Skeletal muscle tissue (tissue), 4 donors: ENCODE measurements around the gene DRG1. TPM values are rescaled to one million over a fixed set of nuclear protein-coding genes. Genes with fewer than 3 reads are reported as not detected.
A peak's percentile ranks its signal among the peaks of the same experiment; 100 is the strongest.
"Not testable (repeated sequence)": the region's sequence is repeated elsewhere in the genome, so short reads cannot be mapped to it uniquely, and the experiment has no call there.

Experiments
- H3K27ac ChIP-seq: one replicate; pipeline ENCODE4 v1.7.0; 2013; ENCODE audit warnings: mild to moderate bottlenecking, low read depth, low read length, inconsistent platforms
- H3K27me3 ChIP-seq, 3 donors: one replicate each; pipeline ENCODE4 v1.7.0; 2013; ENCODE audit warnings: low read length in 3 of 3; ENCODE audit not compliant: control insufficient read depth in 3 of 3, insufficient read depth in 3 of 3
- H3K36me3 ChIP-seq, 3 donors: one replicate each; pipeline ENCODE4 v1.7.0; 2013; ENCODE audit warnings: low read length in 3 of 3; ENCODE audit not compliant: control insufficient read depth in 3 of 3, insufficient read depth in 3 of 3
- H3K4me1 ChIP-seq, 3 donors: one replicate each; pipeline ENCODE4 v1.7.0; 2013; ENCODE audit warnings: low read length in 3 of 3, mild to moderate bottlenecking in 3 of 3; ENCODE audit not compliant: control insufficient read depth in 3 of 3, insufficient read depth in 3 of 3
- H3K4me3 ChIP-seq, 3 donors: one replicate each; pipeline ENCODE4 v1.7.0; 2013; ENCODE audit warnings: low read length in 3 of 3
- H3K9ac ChIP-seq, 3 donors: one replicate each; pipeline ENCODE4 v1.7.0; 2013; ENCODE audit warnings: low read length in 3 of 3, mild to moderate bottlenecking in 3 of 3, moderate library complexity in 2 of 3, low read depth in 1 of 3
- H3K9me3 ChIP-seq, 3 donors: one replicate each; pipeline ENCODE4 v1.7.0; 2013; ENCODE audit warnings: low read length in 3 of 3; ENCODE audit not compliant: control insufficient read depth in 3 of 3
- total RNA-seq: library from RNA; depleted of rRNA; stranded (reverse); fragments of >200 nt; gene quantifications from one replicate; pipeline ENCODE4 v1.2.3, GENCODE V29; 2014
- donor health status: Osteomylitis.

Gene DRG1
- total RNA-seq, 1 donor from 2014 or later: 98.1 TPM

DNA sequence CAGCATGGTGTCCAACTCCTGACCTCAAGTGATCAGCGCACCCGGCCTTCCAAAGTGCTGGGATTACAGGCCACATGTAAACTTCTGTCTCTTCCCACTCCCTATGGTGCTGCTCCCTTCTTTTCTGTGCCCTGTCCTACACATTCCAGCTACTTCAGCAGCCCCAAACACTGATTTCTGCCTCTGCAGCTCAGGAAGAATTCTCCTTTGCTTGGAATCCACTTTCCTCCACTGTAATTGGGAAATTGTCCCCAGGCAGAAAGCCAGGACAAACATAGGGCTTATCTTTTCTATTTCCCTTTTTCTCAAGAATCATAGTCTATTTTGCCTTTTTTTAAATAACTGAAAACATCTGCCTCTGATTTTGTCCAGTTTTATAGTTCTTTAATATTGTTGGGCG is 21.3 kb upstream of the DRG1 start:
- no peak overlapping the region for H3K27ac ChIP-seq
- H3K4me1 ChIP-seq: no peaks in the 10 kb centered on the region
- H3K9me3 ChIP-seq: no peaks in the 10 kb centered on the region
- no peaks in the 10 kb centered on the region for H3K27me3 ChIP-seq
- H3K4me3 ChIP-seq: no peak overlapping the region
- H3K36me3 ChIP-seq: no peaks in the 10 kb centered on the region
- H3K9ac ChIP-seq: no peak overlapping the region

DNA sequence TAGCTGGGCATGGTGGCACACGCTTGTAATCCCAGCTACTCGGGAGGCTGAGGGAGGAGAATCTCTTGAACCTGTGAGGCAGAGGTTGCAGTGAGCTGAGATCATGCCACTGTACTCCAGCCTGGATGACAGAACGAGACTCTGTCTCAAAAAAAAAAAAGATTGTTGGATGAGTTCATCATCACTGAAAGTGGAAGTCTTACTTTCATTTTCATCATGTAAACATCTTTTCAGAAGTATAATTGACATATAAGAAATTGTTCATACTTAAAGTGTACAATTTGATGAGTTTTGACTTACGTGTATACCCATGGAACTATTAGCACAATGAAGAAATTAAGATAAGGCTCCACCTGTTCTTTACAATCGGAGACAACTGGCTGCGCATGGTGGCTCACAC is 20.8 kb upstream of the DRG1 start:
- not testable (repeated sequence) for H3K9me3 ChIP-seq, H3K4me3 ChIP-seq, H3K27me3 ChIP-seq, H3K4me1 ChIP-seq, H3K36me3 ChIP-seq, H3K9ac ChIP-seq, H3K27ac ChIP-seq

- no peak overlapping the region for H3K4me3 ChIP-seq
- H3K27me3 ChIP-seq: no peaks in the 10 kb centered on the region
- peaks cover under 1 to 5% (median 4%) of the 10 kb centered on the region in 3 donors for H3K4me1 ChIP-seq
- H3K9ac ChIP-seq: no peak overlapping the region
- no peaks in the 10 kb centered on the region for H3K36me3 ChIP-seq
- H3K9me3 ChIP-seq: no peaks in the 10 kb centered on the region
- no peak overlapping the region for H3K27ac ChIP-seq
Measured at GRCh38 chr22:31393893-31394292, 5.5 kb upstream of the DRG1 start.

DNA sequence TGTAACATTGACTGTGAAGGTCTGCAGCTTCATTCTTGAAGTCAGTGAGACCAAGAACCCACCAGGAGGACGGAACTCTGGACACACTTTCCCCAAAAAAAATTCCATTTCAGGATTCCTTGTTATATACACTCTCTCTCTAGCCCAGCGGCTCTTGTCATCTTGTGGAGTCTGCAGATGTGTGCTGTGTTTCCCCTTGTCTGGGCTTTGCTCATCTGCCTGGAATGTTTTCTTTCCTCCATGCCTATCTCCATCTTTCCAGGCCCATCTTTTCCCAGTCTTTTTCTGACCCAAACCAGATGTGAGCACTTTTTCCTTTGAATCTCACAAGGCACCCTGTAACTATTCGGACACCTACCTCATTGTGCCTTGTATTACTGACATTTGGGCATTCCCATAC is 5.1 kb upstream of the DRG1 start:
- no peaks in the 10 kb centered on the region for H3K9me3 ChIP-seq
- no peaks in the 10 kb centered on the region for H3K27me3 ChIP-seq
- H3K4me1 ChIP-seq: peaks cover 2 to 8% (median 6%) of the 10 kb centered on the region in 3 donors
- H3K4me3 ChIP-seq: no peak overlapping the region
- H3K9ac ChIP-seq: no peak overlapping the region
- no peaks in the 10 kb centered on the region for H3K36me3 ChIP-seq
- H3K27ac ChIP-seq: no peak overlapping the region

DNA sequence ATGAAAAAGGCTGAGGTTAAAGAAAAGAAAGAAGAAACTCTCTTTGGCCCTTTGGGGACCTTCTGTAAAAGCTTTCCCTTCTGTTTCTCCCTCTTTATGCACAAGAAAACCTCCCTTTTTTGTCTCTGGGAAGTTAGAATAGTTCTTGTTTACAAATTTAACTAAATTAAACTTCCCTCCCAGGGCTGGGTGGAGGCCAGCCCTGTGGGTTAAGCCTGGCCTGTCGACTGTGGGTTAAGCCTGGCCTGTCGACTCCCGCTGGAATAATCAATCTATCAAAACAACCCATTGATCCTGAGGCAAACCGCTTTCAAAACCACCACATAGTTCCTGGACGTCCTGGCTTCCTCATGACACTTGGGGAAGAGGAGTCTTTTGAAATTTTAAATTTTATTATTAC is 1.2 kb upstream of the DRG1 start:
- H3K27ac ChIP-seq: no peak overlapping the region
- no peak overlapping the region for H3K9ac ChIP-seq
- no peaks in the 10 kb centered on the region for H3K27me3 ChIP-seq
- H3K36me3 ChIP-seq: peaks cover 7 to 8% (median 8%) of the 10 kb centered on the region in 3 donors
- peaks cover 11 to 18% (median 13%) of the 10 kb centered on the region in 3 donors for H3K4me1 ChIP-seq
- no peaks in the 10 kb centered on the region for H3K9me3 ChIP-seq
- H3K4me3 ChIP-seq: no peak overlapping the region

GRCh38 chr22:31400023-31400397 is 606 bp downstream of the DRG1 start:
- peak overlapping the region; percentile 83 for H3K27ac ChIP-seq
- peak overlapping the region; percentile 92 to 99 (median 99) for H3K9ac ChIP-seq
- H3K4me3 ChIP-seq: peak overlapping the region; percentile 88 to 99 (median 88)
- peaks cover 11 to 18% (median 13%) of the 10 kb centered on the region in 3 donors for H3K4me1 ChIP-seq
- H3K36me3 ChIP-seq: peaks cover 13 to 21% (median 16%) of the 10 kb centered on the region in 3 donors
- H3K9me3 ChIP-seq: no peaks in the 10 kb centered on the region
- no peaks in the 10 kb centered on the region for H3K27me3 ChIP-seq

GRCh38 chr22:31402350-31402749 is 2.9 kb downstream of the DRG1 start:
- not testable (repeated sequence) for H3K27me3 ChIP-seq, H3K4me3 ChIP-seq, H3K27ac ChIP-seq, H3K9me3 ChIP-seq, H3K9ac ChIP-seq
- peaks cover 17 to 30% (median 26%) of the 10 kb centered on the region in 3 donors for H3K36me3 ChIP-seq
- peaks cover 13 to 18% (median 14%) of the 10 kb centered on the region in 3 donors for H3K4me1 ChIP-seq

DNA sequence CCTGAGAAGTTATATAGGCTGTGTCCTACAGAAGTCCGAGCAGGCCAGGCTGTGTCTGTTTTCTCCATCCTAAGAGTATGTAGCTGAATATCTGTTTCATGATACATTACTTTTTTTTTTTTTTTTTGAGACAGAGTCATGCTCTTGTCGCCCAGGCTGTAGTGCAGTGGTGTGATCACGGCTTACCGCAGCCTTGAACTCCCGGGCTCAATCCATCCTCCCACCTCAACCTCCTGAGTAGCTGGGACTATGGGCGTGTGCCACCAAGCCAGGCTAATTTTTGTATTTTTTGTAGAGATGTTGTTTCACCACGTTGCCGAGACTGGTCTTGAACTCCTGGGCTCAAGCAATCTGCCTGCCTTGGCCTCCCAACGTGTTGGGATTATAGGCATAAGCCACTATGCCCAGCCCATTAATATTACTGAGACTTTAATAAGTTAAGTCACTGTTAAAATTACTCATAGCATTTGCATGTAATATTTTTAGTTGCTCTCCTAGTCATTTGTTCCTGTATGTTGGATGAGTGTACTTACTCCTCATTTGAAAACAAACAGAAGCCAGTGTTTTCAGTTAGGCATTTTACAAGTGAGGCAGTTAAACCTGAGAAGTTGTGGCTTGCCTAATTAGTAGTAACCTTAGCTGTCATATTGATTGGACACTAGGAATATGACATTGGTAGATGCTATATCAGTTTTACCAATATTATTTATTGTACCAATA is 26.1 kb downstream of the DRG1 start:
- H3K9me3 ChIP-seq: no peaks in the 10 kb centered on the region
- no peak overlapping the region for H3K9ac ChIP-seq
- H3K27me3 ChIP-seq: no peaks in the 10 kb centered on the region
- no peaks in the 10 kb centered on the region for H3K4me1 ChIP-seq
- peaks cover 32 to 67% (median 66%) of the 10 kb centered on the region in 3 donors for H3K36me3 ChIP-seq
- H3K27ac ChIP-seq: no peak overlapping the region
- no peak overlapping the region for H3K4me3 ChIP-seq

DNA sequence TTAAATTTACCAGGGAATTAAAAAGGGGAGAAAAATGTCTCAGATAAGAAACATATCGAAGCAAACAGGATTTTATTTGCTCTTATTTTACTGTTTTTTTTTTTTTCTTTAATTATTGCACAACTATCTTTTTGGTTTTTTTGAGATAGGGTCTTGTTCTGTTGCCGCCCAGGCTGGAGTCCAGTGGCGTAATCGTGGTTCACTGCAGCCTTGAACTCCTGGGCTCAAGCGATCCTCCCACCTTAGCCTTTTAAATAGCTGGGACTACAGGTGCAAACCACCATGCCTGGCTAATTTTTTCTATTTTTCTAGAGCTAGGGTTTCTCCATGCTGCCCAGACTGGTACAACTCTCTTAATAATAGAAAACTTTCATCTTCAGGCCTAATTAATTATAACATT is 32.5 kb downstream of the DRG1 start:
- H3K36me3 ChIP-seq: peaks cover 44 to 63% (median 58%) of the 10 kb centered on the region in 3 donors

GRCh38 chr22:31436132-31436531 is 36.7 kb downstream of the DRG1 start:
- H3K4me1 ChIP-seq: peaks cover 12 to 18% (median 13%) of the 10 kb centered on the region in 3 donors
- no peak overlapping the region for H3K4me3 ChIP-seq
- peaks cover 51 to 67% (median 66%) of the 10 kb centered on the region in 3 donors for H3K36me3 ChIP-seq
- no peaks in the 10 kb centered on the region for H3K27me3 ChIP-seq
- no peaks in the 10 kb centered on the region for H3K9me3 ChIP-seq
- H3K27ac ChIP-seq: peak overlapping the region; percentile 46
- peak overlapping the region in 1 of 3 donors; percentile 10 for H3K9ac ChIP-seq

More for the DNA sequence above, 32.5 kb downstream of the DRG1 start:
- no peak overlapping the region for H3K27ac ChIP-seq
- no peak overlapping the region for H3K4me3 ChIP-seq
- H3K9me3 ChIP-seq: no peaks in the 10 kb centered on the region
- H3K9ac ChIP-seq: no peak overlapping the region
- no peaks in the 10 kb centered on the region for H3K27me3 ChIP-seq
- H3K4me1 ChIP-seq: peaks cover 12 to 13% (median 13%) of the 10 kb centered on the region in 3 donors
